HepG2 (cell line): ENCODE results near the gene TMEM86B. TPM values are rescaled to one million over a fixed set of nuclear protein-coding genes. Genes with fewer than 3 reads are reported as not detected.

Experiments used
- CREB3 ChIP-seq: sonication (generic); formaldehyde crosslinking; IDR thresholded peaks from 2 replicates; pipeline ENCODE4 v1.5.0; 2020; ENCODE audit warnings: missing genetic modification reagents
- EEA1 ChIP-seq: sonication (generic); formaldehyde crosslinking; IDR thresholded peaks from 2 replicates; pipeline ENCODE4 v1.5.1; 2020; ENCODE audit warnings: mild to moderate bottlenecking, missing genetic modification reagents, borderline replicate concordance
- EZH2 ChIP-seq: conservative IDR thresholded peaks from 2 replicates; pipeline ENCODE4 v1.6.1; 2012; ENCODE audit warnings: mild to moderate bottlenecking, low read depth, low read length, moderate library complexity
- FOXK2 ChIP-seq: fragments of 450-650 bp; IDR thresholded peaks from 2 replicates; pipeline ENCODE4 v1.6.1; 2016
- GLMP ChIP-seq: sonication (generic); formaldehyde crosslinking; IDR thresholded peaks from 2 replicates; pipeline ENCODE4 v1.9.0; 2021; ENCODE audit warnings: missing genetic modification reagents, mild to moderate bottlenecking, borderline replicate concordance
- HHEX ChIP-seq: IDR thresholded peaks from 2 replicates; pipeline ENCODE4 v1.6.1; 2016; ENCODE audit warnings: control low read depth
- HOXA3 ChIP-seq: sonication (generic); formaldehyde crosslinking; IDR thresholded peaks from 2 replicates; pipeline ENCODE4 v1.5.0; 2020; ENCODE audit warnings: missing genetic modification reagents
- KLF12 ChIP-seq: sonication (generic); formaldehyde crosslinking; IDR thresholded peaks from 2 replicates; pipeline ENCODE4 v1.4.0; 2020; ENCODE audit warnings: missing genetic modification reagents, borderline replicate concordance
- KLF6 ChIP-seq: IDR thresholded peaks from 2 replicates; pipeline ENCODE4 v1.8.0; 2016; ENCODE audit warnings: missing biosample characterization, missing genetic modification reagents
- KMT2A ChIP-seq: sonication (generic); formaldehyde crosslinking; IDR thresholded peaks from 2 replicates; pipeline ENCODE4 v1.4.0; 2020; ENCODE audit warnings: missing genetic modification reagents
- MAFF ChIP-seq: IDR thresholded peaks from 2 replicates; pipeline ENCODE4 v1.6.1; 2011; ENCODE audit warnings: low read depth, low read length, improper control_type of control experiment
- NR1H2 ChIP-seq: sonication (generic); formaldehyde crosslinking; IDR thresholded peaks from 2 replicates; pipeline ENCODE4 v1.8.1; 2022; ENCODE audit warnings: low read depth, missing genetic modification reagents, borderline replicate concordance
- POGZ ChIP-seq: sonication (generic); formaldehyde crosslinking; IDR thresholded peaks from 2 replicates; pipeline ENCODE4 v1.4.0; 2020; ENCODE audit warnings: mild to moderate bottlenecking, missing genetic modification reagents
- ZBTB33 ChIP-seq: sonication (generic); formaldehyde crosslinking; IDR thresholded peaks from 2 replicates; pipeline ENCODE4 v1.4.0; 2020; ENCODE audit warnings: missing genetic modification reagents
- ZBTB38 ChIP-seq: sonication (generic); formaldehyde crosslinking; IDR thresholded peaks from 2 replicates; pipeline ENCODE4 v1.5.1; 2020; ENCODE audit warnings: mild to moderate bottlenecking, missing genetic modification reagents
- ZBTB49 ChIP-seq: sonication (generic); formaldehyde crosslinking; IDR thresholded peaks from 2 replicates; pipeline ENCODE4 v1.4.0; 2020; ENCODE audit warnings: missing genetic modification reagents, borderline replicate concordance
- ZNF337 ChIP-seq: sonication (generic); formaldehyde crosslinking; IDR thresholded peaks from 2 replicates; pipeline ENCODE4 v1.5.1; 2020; ENCODE audit warnings: missing genetic modification reagents, low read depth, mild to moderate bottlenecking, borderline replicate concordance
- ZNF362 ChIP-seq: sonication (generic); formaldehyde crosslinking; IDR thresholded peaks from 2 replicates; pipeline ENCODE4 v1.4.0; 2020; ENCODE audit warnings: missing genetic modification reagents, mild to moderate bottlenecking, borderline replicate concordance
- ZNF382 ChIP-seq: sonication (generic); formaldehyde crosslinking; IDR thresholded peaks from 2 replicates; pipeline ENCODE4 v1.5.0; 2020; ENCODE audit warnings: missing genetic modification reagents, mild to moderate bottlenecking, borderline replicate concordance
- ZNF589 ChIP-seq: sonication (generic); formaldehyde crosslinking; conservative IDR thresholded peaks from 2 replicates; pipeline ENCODE4 v1.8.0; 2022; ENCODE audit warnings: mild to moderate bottlenecking, moderate library complexity, missing genetic modification reagents
- ZNF83 ChIP-seq: sonication (generic); formaldehyde crosslinking; IDR thresholded peaks from 2 replicates; pipeline ENCODE4 v1.4.0; 2020; ENCODE audit warnings: missing genetic modification reagents, mild to moderate bottlenecking, borderline replicate concordance
- polyA plus RNA-seq, 8 experiments: library from polyadenylated mRNA; depleted of rRNA in 3 of 8; stranded (reverse) in 7 of 8; unstranded in 1 of 8; fragments of >200 nt; fragmentation: Illumina TruSeq in 4 of 8; extraction: Trizol in 4 of 8; gene quantifications; 2 replicates each; pipeline versions ENCODE4 v1.2.1 to v1.2.3, GENCODE V29; 2011 to 2016; ENCODE audit warnings: low read depth in 4 of 8, missing spikeins in 1 of 8, mixed read lengths in 1 of 8; ENCODE audit not compliant: insufficient read depth in 1 of 8
- total RNA-seq, 5 experiments: library from RNA; depleted of rRNA; stranded (reverse); fragments of >200 nt; fragmentation: Illumina TruSeq; extraction: Trizol; gene quantifications; 2 replicates each; pipeline ENCODE4 v1.2.3, GENCODE V29; 2016; ENCODE audit warnings: low read depth in 1 of 5

Gene TMEM86B
- total and polyA plus RNA-seq, 2 of the 13 experiments (the other 11 are each of a cell fraction or from before 2014, with no cell fraction given) = 7.7 to 9.6 TPM

GRCh38 chr19:55258828-55259539 is 30.4 kb upstream of the TMEM86B start, which contains the start of gene PPP6R1 (continued):
- TF ChIP-seq KMT2A (CRISPR knock-in tag) = peak; percentile 73; the same call in 1 of the 2 replicates
- TF ChIP-seq EZH2 = no peak
- TF ChIP-seq HOXA3 (CRISPR knock-in tag) = peak; percentile 85
- TF ChIP-seq CREB3 (CRISPR knock-in tag) = no peak; the same call in 1 of the 2 replicates
- TF ChIP-seq ZNF362 = no peak
- TF ChIP-seq ZNF337 (CRISPR knock-in tag) = peak; percentile 66; the same call in 1 of the 2 replicates
- peak; percentile 90; the same call in 1 of the 2 replicates for TF ChIP-seq KLF6
- TF ChIP-seq GLMP (CRISPR knock-in tag) = no peak
- peak; percentile 52; the same call in 1 of the 2 replicates for TF ChIP-seq NR1H2 (CRISPR knock-in tag)
- peak; percentile 35; the same call in 1 of the 2 replicates for TF ChIP-seq EEA1 (CRISPR knock-in tag)
- 0 out of 2 replicates have a peak, but pooled peaks have one; percentile 11 for TF ChIP-seq HHEX (CRISPR knock-in tag)
- TF ChIP-seq ZBTB38 (CRISPR knock-in tag) = no peak; the same call in 1 of the 2 replicates
- peak; percentile 72 for TF ChIP-seq ZBTB33
- TF ChIP-seq KLF12 (CRISPR knock-in tag) = no peak; the same call in 1 of the 2 replicates
- TF ChIP-seq ZBTB49 = no peak
- TF ChIP-seq ZNF83 (CRISPR knock-in tag) = 0 out of 2 replicates have a peak, but pooled peaks have one; percentile 60
- TF ChIP-seq MAFF = no peak
- peak; percentile 77 for TF ChIP-seq POGZ (CRISPR knock-in tag)
- TF ChIP-seq FOXK2 = peak; percentile 30; the same call in 1 of the 2 replicates
- TF ChIP-seq ZNF589 (CRISPR knock-in tag) = no peak
- no peak for TF ChIP-seq ZNF382
